Measurements from ENCODE around the gene WIPF1.

WIPF1 gene

GRCh38 chr2:174623106-174623637 lies 25.6 kb upstream of the WIPF1 start:
- Histone ChIP-seq H3K27ac (ENCODE audit: low read depth in 2 of 2, low read length in 2 of 2) (no peak overlapping the region), H3K4me1 (ENCODE audit: control insufficient read depth in 2 of 2, insufficient read depth in 2 of 2, low read length in 2 of 2) (no peaks in the 10 kb centered on the region), H3K27me3 (ENCODE audit: control insufficient read depth in 2 of 2, insufficient read depth in 2 of 2, low read length in 2 of 2) (no peaks in the 10 kb centered on the region), H3K9me3 (ENCODE audit: control insufficient read depth in 2 of 2, low read length in 2 of 2) (no peaks in the 10 kb centered on the region), H3K4me3 (ENCODE audit: low read length in 2 of 2) (no peak overlapping the region), H3K36me3 (ENCODE audit: control insufficient read depth in 2 of 2, insufficient read depth in 2 of 2, low read length in 2 of 2) (no peaks in the 10 kb centered on the region), H3K9ac (ENCODE audit: low read depth in 1 of 2, low read length in 2 of 2) (no peak overlapping the region)

- H3K27me3 ChIP-seq (ENCODE audit: control insufficient read depth in 2 of 2, insufficient read depth in 2 of 2, low read length in 2 of 2) = no peaks in the 10 kb centered on the region
These were observed 23.7 kb upstream of the WIPF1 start for GRCh38 chr2:174621323-174621722.

DNA sequence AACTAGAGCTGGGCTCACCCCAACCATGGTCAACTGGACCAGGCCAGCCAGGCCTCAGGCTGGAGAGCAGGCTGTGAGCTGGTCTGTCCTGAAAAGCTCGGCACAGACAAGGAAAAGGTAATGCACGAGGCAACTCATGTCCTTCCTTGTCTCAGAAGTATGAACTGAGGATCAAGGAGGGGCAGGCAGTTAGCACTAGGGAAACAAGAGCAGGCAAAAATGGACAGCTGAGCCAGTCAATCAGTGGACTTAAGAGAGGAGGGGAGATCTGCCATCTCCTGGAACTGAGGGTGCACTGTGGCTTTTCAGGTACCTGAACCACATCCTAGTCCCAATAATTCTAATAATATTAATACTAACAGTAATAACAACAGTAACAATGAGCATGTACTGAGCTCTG lies 20.6 kb upstream of the WIPF1 start:
- Histone ChIP-seq H3K4me1 (ENCODE audit: control insufficient read depth in 2 of 2, insufficient read depth in 2 of 2, low read length in 2 of 2) (peaks cover 5 to 7% of the 10 kb centered on the region in 2 donors), H3K27ac (ENCODE audit: low read depth in 2 of 2, low read length in 2 of 2) (no peak overlapping the region)

More at GRCh38 chr2:174621323-174621722, 23.7 kb upstream of the WIPF1 start:
- H3K4me1 ChIP-seq (ENCODE audit: control insufficient read depth in 2 of 2, insufficient read depth in 2 of 2, low read length in 2 of 2) = peaks cover 0 to 1% of the 10 kb centered on the region in 2 donors
- no peaks in the 10 kb centered on the region for H3K36me3 ChIP-seq (ENCODE audit: control insufficient read depth in 2 of 2, insufficient read depth in 2 of 2, low read length in 2 of 2)
- no peak overlapping the region for H3K27ac ChIP-seq (ENCODE audit: low read depth in 2 of 2, low read length in 2 of 2)
- no peaks in the 10 kb centered on the region for H3K9me3 ChIP-seq (ENCODE audit: control insufficient read depth in 2 of 2, low read length in 2 of 2)
- no peak overlapping the region for H3K9ac ChIP-seq (ENCODE audit: low read depth in 1 of 2, low read length in 2 of 2)
- no peak overlapping the region for H3K4me3 ChIP-seq (ENCODE audit: low read length in 2 of 2)

GRCh38 chr2:174617718-174618117 lies 20.1 kb upstream of the WIPF1 start:
- no peak overlapping the region for H3K27ac ChIP-seq (ENCODE audit: low read depth in 2 of 2, low read length in 2 of 2)
- H3K36me3 ChIP-seq (ENCODE audit: control insufficient read depth in 2 of 2, insufficient read depth in 2 of 2, low read length in 2 of 2) = no peaks in the 10 kb centered on the region
- H3K27me3 ChIP-seq (ENCODE audit: control insufficient read depth in 2 of 2, insufficient read depth in 2 of 2, low read length in 2 of 2) = no peaks in the 10 kb centered on the region
- no peaks in the 10 kb centered on the region for H3K9me3 ChIP-seq (ENCODE audit: control insufficient read depth in 2 of 2, low read length in 2 of 2)
- no peak overlapping the region for H3K9ac ChIP-seq (ENCODE audit: low read depth in 1 of 2, low read length in 2 of 2)
- H3K4me3 ChIP-seq (ENCODE audit: low read length in 2 of 2) = no peak overlapping the region
- peaks cover 5 to 7% of the 10 kb centered on the region in 2 donors for H3K4me1 ChIP-seq (ENCODE audit: control insufficient read depth in 2 of 2, insufficient read depth in 2 of 2, low read length in 2 of 2)

More for the DNA sequence above, 20.6 kb upstream of the WIPF1 start:
- H3K27me3 ChIP-seq (ENCODE audit: control insufficient read depth in 2 of 2, insufficient read depth in 2 of 2, low read length in 2 of 2) = no peaks in the 10 kb centered on the region
- no peaks in the 10 kb centered on the region for H3K36me3 ChIP-seq (ENCODE audit: control insufficient read depth in 2 of 2, insufficient read depth in 2 of 2, low read length in 2 of 2)
- no peak overlapping the region for H3K4me3 ChIP-seq (ENCODE audit: low read length in 2 of 2)
- H3K9me3 ChIP-seq (ENCODE audit: control insufficient read depth in 2 of 2, low read length in 2 of 2) = no peaks in the 10 kb centered on the region
- no peak overlapping the region for H3K9ac ChIP-seq (ENCODE audit: low read depth in 1 of 2, low read length in 2 of 2)

GRCh38 chr2:174617120-174617519 lies 19.5 kb upstream of the WIPF1 start:
- Histone ChIP-seq H3K36me3 (ENCODE audit: control insufficient read depth in 2 of 2, insufficient read depth in 2 of 2, low read length in 2 of 2) (no peaks in the 10 kb centered on the region), H3K27ac (ENCODE audit: low read depth in 2 of 2, low read length in 2 of 2) (no peak overlapping the region), H3K9me3 (ENCODE audit: control insufficient read depth in 2 of 2, low read length in 2 of 2) (no peaks in the 10 kb centered on the region), H3K4me3 (ENCODE audit: low read length in 2 of 2) (no peak overlapping the region), H3K4me1 (ENCODE audit: control insufficient read depth in 2 of 2, insufficient read depth in 2 of 2, low read length in 2 of 2) (peaks cover 5 to 7% of the 10 kb centered on the region in 2 donors), H3K9ac (ENCODE audit: low read depth in 1 of 2, low read length in 2 of 2) (no peak overlapping the region), H3K27me3 (ENCODE audit: control insufficient read depth in 2 of 2, insufficient read depth in 2 of 2, low read length in 2 of 2) (no peaks in the 10 kb centered on the region)

DNA sequence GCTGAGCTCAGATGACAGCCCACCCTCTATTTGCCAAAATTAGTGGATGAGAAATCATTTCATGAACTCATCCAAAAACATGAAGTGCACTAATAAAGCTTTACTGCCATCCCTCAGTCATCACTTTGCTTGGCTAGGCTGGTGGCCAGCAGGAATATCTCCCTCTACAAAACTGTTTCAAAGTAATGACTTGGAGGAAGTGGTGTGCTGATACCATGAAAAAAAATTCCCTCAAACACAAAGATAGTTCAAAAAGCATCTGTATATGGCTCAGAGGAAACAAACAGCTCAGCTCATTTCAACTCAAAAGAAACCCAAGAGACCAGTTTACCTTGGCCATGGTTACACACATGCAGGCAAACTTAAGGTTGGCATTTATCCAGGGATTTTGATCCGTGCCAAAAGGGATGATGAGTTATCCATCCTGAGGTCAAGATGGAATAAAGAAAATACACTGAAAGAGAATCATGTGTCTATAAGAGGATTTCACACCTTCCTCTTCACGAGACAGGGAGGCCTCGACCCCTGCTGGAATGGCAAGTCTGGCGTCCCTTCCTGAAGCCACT lies 18.4 kb upstream of the WIPF1 start:
- Histone ChIP-seq H3K4me3 (ENCODE audit: low read length in 2 of 2) (no peak overlapping the region), H3K4me1 (ENCODE audit: control insufficient read depth in 2 of 2, insufficient read depth in 2 of 2, low read length in 2 of 2) (peaks cover 5 to 7% of the 10 kb centered on the region in 2 donors), H3K27ac (ENCODE audit: low read depth in 2 of 2, low read length in 2 of 2) (no peak overlapping the region), H3K36me3 (ENCODE audit: control insufficient read depth in 2 of 2, insufficient read depth in 2 of 2, low read length in 2 of 2) (no peaks in the 10 kb centered on the region), H3K9me3 (ENCODE audit: control insufficient read depth in 2 of 2, low read length in 2 of 2) (no peaks in the 10 kb centered on the region), H3K9ac (ENCODE audit: low read depth in 1 of 2, low read length in 2 of 2) (no peak overlapping the region), H3K27me3 (ENCODE audit: control insufficient read depth in 2 of 2, insufficient read depth in 2 of 2, low read length in 2 of 2) (no peaks in the 10 kb centered on the region)

- no peak overlapping the region for H3K4me3 ChIP-seq (ENCODE audit: low read length in 2 of 2)
- no peak overlapping the region for H3K9ac ChIP-seq (ENCODE audit: low read depth in 1 of 2, low read length in 2 of 2)
- H3K9me3 ChIP-seq (ENCODE audit: control insufficient read depth in 2 of 2, low read length in 2 of 2) = no peaks in the 10 kb centered on the region
- H3K27me3 ChIP-seq (ENCODE audit: control insufficient read depth in 2 of 2, insufficient read depth in 2 of 2, low read length in 2 of 2) = no peaks in the 10 kb centered on the region
- no peaks in the 10 kb centered on the region for H3K36me3 ChIP-seq (ENCODE audit: control insufficient read depth in 2 of 2, insufficient read depth in 2 of 2, low read length in 2 of 2)
- no peak overlapping the region for H3K27ac ChIP-seq (ENCODE audit: low read depth in 2 of 2, low read length in 2 of 2)
- peaks cover 7 to 8% of the 10 kb centered on the region in 2 donors for H3K4me1 ChIP-seq (ENCODE audit: control insufficient read depth in 2 of 2, insufficient read depth in 2 of 2, low read length in 2 of 2)
These were observed 16.7 kb upstream of the WIPF1 start for GRCh38 chr2:174614261-174614660.

GRCh38 chr2:174613531-174613930 lies 15.9 kb upstream of the WIPF1 start:
- H3K27me3 ChIP-seq (ENCODE audit: control insufficient read depth in 2 of 2, insufficient read depth in 2 of 2, low read length in 2 of 2) = no peaks in the 10 kb centered on the region
- H3K27ac ChIP-seq (ENCODE audit: low read depth in 2 of 2, low read length in 2 of 2) = no peak overlapping the region
- H3K4me3 ChIP-seq (ENCODE audit: low read length in 2 of 2) = no peak overlapping the region
- peaks cover 10 to 12% of the 10 kb centered on the region in 2 donors for H3K4me1 ChIP-seq (ENCODE audit: control insufficient read depth in 2 of 2, insufficient read depth in 2 of 2, low read length in 2 of 2)
- H3K36me3 ChIP-seq (ENCODE audit: control insufficient read depth in 2 of 2, insufficient read depth in 2 of 2, low read length in 2 of 2) = no peaks in the 10 kb centered on the region
- H3K9ac ChIP-seq (ENCODE audit: low read depth in 1 of 2, low read length in 2 of 2) = no peak overlapping the region
- no peaks in the 10 kb centered on the region for H3K9me3 ChIP-seq (ENCODE audit: control insufficient read depth in 2 of 2, low read length in 2 of 2)

- Histone ChIP-seq H3K36me3 (ENCODE audit: control insufficient read depth in 2 of 2, insufficient read depth in 2 of 2, low read length in 2 of 2) (no peaks in the 10 kb centered on the region), H3K27me3 (ENCODE audit: control insufficient read depth in 2 of 2, insufficient read depth in 2 of 2, low read length in 2 of 2) (no peaks in the 10 kb centered on the region), H3K9me3 (ENCODE audit: control insufficient read depth in 2 of 2, low read length in 2 of 2) (no peaks in the 10 kb centered on the region), H3K27ac (ENCODE audit: low read depth in 2 of 2, low read length in 2 of 2) (no peak overlapping the region), H3K4me1 (ENCODE audit: control insufficient read depth in 2 of 2, insufficient read depth in 2 of 2, low read length in 2 of 2) (peaks cover 10 to 12% of the 10 kb centered on the region in 2 donors), H3K4me3 (ENCODE audit: low read length in 2 of 2) (no peak overlapping the region), H3K9ac (ENCODE audit: low read depth in 1 of 2, low read length in 2 of 2) (no peak overlapping the region)
These were observed 15.4 kb upstream of the WIPF1 start for GRCh38 chr2:174612970-174613369.

- Histone ChIP-seq H3K27me3 (ENCODE audit: control insufficient read depth in 2 of 2, insufficient read depth in 2 of 2, low read length in 2 of 2) (no peaks in the 10 kb centered on the region), H3K4me3 (ENCODE audit: low read length in 2 of 2) (no peak overlapping the region), H3K9ac (ENCODE audit: low read depth in 1 of 2, low read length in 2 of 2) (no peak overlapping the region), H3K27ac (ENCODE audit: low read depth in 2 of 2, low read length in 2 of 2) (no peak overlapping the region), H3K9me3 (ENCODE audit: control insufficient read depth in 2 of 2, low read length in 2 of 2) (no peaks in the 10 kb centered on the region), H3K4me1 (ENCODE audit: control insufficient read depth in 2 of 2, insufficient read depth in 2 of 2, low read length in 2 of 2) (peaks cover 10 to 12% of the 10 kb centered on the region in 2 donors), H3K36me3 (ENCODE audit: control insufficient read depth in 2 of 2, insufficient read depth in 2 of 2, low read length in 2 of 2) (no peaks in the 10 kb centered on the region)
These were observed 14.2 kb upstream of the WIPF1 start for GRCh38 chr2:174611854-174612253.
